GM19372 (cell line): ENCODE results near the gene TBL3.

Experiments used
- ATAC-seq: cut with Tn5 transposase; IDR thresholded peaks from one replicate; pipeline ENCODE4 v1.9.1; 2021; ENCODE audit warnings: mild to moderate bottlenecking, low read depth, moderate library complexity; ENCODE audit not compliant: unreplicated experiment

The TBL3 gene

DNA sequence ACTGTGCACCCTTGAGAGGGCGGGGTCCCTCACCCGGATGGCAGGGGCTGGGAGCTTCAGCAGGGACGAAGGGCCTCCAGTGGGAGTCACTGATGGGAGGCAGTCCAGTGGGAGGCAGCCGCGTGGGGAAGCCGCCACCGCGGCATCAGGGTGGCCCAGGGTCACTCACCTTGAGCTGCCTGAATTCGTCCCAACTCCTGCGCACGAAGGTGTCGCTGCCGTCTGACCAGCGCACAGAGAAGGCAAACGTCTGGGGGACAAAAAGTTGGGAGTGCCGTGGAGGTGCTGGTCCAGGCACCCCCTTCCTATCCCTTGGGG, 8.9 kb downstream of the TBL3 start:
- no peak for ATAC-seq

DNA sequence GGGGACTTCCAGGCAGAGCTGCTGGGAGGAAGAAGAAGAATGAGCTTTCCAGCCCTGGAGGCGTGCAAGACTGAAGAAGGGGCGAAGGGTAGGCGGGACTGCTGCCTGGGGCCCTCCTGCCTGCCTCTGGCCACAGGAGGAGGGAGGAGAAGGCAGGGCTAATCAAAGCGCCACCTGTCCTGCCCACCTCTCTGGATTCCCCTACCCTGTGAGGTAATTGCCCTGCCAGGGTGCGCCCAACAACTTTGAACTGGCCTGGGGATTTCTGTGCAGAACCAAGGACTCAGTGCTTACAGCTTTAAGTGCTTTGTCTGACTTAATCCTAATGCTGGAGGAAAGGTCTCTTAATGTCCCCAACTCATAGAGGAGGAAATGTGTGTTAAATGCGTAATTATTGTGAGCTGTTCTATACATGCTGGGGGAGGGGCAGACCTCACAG, 9.6 kb downstream of the TBL3 start, which contains the start of gene NOXO1:
Gene NOXO1 (minus strand): TSS at position 72 of the 439 bp plus-strand sequence. CDS start 290 bp downstream, outside the sequence.
- no peak for ATAC-seq

DNA sequence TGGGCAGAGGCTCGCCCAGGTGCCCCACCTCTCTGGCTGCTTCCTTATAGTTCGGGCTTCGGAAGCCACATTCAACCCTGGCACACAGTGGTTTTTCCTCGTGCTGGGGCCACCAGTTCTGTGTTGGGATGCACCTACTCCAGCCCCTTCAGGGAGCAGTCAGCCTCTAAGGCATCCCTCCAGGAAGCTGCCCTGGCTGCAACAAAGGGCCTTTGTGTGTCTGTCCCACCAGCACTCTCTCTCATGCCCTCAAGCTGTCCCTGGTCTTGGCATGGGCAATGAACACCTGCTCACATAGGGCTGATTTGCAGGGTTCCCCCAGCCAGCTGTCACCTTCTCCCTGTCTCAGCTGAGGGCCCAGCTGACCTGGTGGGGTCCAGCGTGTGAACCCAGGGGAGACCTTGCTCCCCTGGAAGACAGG, 10.2 kb downstream of the TBL3 start:
- no peak for ATAC-seq

DNA sequence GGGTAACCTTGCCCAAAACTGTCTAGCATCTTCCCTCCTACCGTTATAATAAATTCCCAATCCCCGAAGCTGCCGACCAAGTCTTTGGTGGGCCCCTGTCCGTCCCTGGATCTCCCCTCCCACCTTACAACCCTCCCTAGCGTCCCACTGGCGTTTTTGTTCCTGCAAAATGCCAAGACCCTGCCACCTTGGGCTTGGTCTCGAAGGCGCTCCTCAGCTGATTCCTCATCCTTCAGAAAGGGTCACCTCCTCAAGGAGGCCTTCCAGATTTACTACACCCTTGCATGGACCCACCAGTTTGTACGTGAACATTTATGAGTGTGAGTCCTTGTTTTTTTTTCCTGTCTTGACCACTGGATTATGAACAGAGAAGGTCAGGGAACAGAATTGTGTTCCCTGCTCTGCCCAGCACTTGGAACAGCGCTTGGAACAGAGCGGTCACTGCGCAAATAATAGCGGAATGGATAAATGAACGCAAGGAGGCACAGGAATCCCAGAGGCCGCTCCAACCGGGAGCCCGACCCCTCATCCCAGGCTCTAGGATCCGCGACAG, 11.2 kb downstream of the TBL3 start:
- no peak for ATAC-seq

DNA sequence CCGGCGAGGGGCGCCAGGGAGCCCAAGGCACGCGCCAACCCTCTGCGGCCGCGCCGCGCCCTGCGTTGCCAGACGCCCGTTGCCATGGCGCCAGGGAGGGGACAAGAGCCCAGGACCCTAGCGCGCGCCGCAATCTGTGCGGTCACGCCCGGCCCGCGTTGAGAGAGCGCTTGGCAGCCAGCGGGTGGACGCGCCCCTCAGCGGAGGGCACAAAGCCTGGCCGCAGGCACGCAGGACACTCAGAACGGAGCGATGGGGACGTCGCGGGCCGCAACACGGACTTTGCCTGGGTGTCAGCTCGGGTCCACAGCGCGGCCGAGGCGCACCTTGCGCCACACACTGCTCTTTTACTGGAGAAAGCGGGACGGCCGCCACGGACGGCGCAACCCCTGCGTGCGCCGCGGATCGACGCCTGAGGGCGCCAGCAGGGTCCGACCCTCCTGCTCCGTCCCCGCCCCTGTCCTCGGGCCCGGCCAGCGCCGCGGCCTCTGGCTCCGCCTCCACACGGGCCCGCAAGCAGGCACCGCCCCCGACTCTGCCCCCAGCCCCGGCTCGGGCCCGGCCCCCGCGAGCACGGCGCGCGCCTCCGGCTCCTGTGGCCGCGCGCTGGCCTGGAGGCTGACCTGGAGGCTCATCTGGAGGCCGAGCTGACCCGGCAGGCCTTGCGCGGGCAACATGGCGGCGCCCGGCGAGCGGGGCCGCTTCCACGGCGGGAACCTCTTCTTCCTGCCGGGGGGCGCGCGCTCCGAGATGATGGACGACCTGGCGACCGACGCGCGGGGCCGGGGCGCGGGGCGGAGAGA, 11.9 kb downstream of the TBL3 start, which contains the start of gene GFER:
Gene GFER (plus strand): TSS at position 650 of the 803 bp plus-strand sequence. CDS start 26 bp downstream, at position 676.
- peak; percentile 85 for ATAC-seq

DNA sequence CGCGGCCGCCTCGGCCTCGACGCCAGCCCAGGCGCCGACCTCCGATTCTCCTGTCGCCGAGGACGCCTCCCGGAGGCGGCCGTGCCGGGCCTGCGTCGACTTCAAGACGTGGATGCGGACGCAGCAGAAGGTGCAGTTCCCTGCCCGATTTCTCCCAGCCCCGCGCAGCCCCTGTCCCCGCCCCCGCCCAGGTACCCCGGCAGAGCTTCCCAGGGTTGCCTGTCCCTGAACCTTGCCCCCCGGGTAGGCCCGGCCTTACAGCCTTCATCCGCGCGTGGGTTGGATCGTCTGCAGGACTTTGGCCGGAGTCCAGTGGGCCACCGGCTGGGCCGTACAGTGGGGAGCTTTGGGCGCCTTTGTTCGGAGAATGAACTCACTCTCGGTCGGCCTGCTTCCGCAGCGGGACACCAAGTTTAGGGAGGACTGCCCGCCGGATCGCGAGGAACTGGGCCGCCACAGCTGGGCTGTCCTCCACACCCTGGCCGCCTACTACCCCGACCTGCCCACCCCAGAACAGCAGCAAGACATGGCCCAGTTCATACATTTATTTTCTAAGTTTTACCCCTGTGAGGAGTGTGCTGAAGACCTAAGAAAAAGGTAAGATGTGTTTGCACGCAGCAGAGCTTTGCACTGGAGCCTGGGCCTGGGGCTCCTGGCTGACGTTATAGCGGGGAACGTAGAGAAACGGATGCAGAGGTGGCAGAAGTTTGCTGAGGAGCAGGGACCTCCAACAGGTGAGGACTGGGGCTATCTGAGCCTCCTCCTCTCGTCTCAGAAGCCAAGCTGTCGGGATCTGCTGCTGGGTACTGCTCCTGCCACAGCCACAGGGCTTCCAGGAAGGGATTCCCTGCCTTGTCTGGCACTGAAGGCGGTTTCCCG, 12.7 kb downstream of the TBL3 start:
- ATAC-seq = no peak

DNA sequence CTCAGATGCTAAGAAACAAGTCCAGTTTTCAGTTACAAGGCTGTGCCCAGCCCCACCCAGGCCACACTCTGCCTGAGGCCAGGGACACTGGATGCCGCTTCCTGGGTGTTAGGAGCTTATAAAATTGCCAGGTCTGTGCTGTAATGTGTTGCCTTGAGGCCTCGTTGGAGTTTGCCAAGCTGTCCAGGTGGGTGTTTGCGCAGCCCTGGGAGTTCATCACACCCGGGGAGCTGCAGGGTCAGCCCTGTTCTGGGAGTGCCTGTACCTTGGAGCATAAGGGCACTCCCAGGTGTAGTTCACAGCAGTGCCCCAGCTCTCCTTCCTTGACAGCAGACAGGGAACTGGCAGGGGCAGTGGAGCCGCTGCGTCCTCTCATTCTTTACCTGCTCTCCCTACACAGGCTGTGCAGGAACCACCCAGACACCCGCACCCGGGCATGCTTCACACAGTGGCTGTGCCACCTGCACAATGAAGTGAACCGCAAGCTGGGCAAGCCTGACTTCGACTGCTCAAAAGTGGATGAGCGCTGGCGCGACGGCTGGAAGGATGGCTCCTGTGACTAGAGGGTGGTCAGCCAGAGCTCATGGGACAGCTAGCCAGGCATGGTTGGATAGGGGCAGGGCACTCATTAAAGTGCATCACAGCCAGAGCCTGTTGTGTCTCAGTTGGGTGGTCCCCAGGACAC, 13.8 kb downstream of the TBL3 start:
- no peak for ATAC-seq

DNA sequence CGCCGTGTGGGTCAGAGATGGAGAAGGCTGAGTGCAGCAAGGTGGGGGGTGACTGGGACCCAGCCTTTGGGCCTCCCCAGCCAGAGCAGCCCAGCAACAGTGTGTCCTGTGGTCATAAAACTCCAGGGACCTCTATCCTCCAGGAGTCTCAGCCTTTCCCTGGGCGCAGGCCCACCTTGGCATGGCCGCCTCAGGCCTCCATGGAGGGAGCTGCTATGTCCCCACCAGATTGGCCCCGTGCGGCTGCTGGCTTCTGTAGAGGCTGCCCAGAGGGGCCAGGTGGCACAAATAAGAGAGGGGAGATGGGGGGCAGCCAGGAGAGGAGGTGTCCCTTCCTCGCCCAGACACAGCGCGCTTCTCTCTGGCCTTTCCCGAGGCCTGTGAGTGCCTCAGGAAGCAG, 15.3 kb downstream of the TBL3 start:
- no peak for ATAC-seq

DNA sequence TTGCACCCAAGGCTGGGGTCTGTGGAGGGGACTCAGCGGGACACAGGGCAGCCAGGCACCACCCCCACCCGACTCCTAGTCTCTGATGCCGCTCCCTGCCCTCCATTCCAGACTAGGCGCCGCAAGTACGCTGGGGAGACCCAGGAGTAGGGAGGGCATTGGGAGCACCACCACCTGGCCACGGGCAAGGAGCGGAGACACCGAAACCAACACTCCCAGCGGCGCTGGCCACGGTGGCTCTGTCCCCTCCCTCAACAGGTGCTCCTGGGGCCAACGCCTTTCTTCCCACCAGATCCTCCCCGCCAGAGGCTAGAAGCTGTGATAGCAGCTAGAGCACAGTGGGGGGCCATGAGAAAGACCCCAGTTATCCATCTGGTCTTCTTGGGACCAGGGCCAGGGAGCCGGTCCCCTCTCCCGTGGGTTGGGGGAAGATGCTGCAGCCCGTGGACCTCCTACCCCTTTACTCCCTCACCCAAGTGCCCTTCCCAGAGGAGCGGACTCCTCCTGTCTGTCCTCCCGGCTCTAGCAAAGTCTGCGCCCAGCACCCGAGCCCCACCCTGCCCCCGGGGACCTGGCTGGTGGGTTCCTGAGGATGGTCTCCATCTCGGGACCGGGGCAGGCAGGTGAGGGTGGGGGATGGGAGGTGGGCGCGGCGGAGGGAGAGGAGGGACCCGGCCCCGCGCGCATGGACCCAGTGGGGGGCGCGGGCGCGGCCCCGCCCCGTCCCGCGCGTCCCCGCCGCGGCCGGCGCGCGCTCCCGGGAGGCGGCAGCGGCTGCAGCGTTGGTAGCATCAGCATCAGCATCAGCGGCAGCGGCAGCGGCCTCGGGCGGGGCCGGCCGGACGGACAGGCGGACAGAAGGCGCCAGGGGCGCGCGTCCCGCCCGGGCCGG, 17.6 kb downstream of the TBL3 start, which contains the start of gene SYNGR3:
Gene SYNGR3 (plus strand): TSS at position 762 of the 892 bp plus-strand sequence. CDS start 133 bp downstream, outside the sequence.
- no peak for ATAC-seq

DNA sequence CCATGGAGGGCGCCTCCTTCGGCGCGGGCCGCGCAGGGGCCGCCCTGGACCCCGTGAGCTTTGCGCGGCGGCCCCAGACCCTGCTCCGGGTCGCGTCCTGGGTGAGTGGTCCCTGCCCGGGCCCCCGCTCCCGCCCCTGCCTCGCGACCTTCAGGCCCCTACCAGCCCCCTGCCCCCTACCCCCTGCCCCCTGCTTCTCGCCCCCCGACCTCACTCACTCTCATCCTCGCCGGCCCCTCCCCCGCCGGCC, 18.2 kb downstream of the TBL3 start:
- ATAC-seq = no peak

DNA sequence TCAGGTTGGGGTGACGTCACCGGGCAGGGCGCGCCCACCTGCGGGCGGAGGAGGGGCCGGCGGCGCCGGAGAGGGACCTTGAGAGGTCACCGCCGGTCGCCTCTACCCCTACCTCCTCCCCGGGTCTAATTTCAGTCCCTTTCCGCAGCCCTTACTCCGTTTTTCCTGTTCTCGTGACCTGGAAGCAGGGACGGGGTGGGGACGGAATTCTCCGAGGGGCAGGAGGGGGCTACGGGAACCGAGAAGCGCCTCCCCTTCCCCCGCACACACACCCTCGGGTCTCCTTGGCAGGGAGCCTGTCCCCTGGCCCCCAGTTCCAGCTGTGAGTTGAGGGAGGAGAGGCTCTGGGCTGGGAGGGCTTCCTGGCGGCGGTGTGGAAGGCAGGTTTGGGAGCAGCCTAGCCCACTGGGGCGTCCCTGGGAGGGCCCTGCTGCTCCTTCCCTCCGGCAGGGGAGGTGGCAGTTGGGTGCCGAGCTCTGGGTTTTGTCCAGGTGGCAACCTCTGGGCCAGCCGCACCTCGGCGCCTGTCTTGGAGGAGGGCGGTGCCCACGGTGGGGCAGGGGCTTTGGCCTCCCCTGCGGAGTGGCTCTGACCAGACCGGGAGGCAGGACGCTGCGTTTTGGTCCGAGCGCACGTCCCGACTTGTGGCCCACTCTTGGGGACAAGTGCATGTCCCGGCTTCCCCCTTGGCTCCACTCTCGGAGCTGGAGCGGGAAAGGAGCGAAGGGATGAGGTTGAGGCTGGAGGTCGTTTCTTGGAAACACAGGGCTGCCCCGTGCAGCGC, 18.7 kb downstream of the TBL3 start:
- no peak for ATAC-seq

DNA sequence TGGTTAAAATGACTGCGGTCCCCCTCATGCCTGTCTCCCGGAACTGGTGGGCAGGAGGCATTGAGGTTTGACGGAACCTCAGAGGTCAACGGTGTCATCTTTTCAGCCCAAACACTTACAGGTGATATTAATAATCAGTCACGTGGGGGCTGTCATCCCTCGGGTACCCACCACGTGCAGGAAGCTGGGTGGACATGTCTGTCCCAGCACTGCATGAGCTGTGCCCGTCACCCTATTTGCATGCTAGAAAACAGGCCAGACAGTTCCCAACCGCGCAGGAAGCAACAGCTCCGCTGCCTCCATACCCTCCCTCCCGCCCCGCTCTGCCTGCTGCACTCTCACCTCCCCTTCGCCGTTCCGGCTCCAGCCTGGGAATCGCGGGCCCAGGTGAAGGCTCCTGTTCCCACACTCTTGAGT, 19.3 kb downstream of the TBL3 start:
- ATAC-seq = peak; percentile 32

DNA sequence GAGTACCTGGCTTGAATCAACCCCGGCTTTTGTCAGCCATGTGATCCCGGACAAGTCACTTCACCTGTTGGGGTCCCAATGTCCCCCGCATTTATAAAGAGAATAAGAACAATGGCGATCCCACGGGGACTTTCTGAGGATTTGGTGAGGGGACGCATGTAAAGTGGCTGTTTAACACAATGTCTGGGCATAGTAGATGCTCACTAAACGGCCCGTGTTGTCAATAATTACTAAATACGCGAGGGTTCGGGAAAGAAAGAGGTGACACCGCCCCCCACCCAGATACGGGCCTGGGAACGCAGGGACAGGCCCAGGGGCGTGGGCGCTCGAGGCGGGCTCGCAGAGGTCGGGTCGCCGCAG, 19.7 kb downstream of the TBL3 start:
- no peak for ATAC-seq

DNA sequence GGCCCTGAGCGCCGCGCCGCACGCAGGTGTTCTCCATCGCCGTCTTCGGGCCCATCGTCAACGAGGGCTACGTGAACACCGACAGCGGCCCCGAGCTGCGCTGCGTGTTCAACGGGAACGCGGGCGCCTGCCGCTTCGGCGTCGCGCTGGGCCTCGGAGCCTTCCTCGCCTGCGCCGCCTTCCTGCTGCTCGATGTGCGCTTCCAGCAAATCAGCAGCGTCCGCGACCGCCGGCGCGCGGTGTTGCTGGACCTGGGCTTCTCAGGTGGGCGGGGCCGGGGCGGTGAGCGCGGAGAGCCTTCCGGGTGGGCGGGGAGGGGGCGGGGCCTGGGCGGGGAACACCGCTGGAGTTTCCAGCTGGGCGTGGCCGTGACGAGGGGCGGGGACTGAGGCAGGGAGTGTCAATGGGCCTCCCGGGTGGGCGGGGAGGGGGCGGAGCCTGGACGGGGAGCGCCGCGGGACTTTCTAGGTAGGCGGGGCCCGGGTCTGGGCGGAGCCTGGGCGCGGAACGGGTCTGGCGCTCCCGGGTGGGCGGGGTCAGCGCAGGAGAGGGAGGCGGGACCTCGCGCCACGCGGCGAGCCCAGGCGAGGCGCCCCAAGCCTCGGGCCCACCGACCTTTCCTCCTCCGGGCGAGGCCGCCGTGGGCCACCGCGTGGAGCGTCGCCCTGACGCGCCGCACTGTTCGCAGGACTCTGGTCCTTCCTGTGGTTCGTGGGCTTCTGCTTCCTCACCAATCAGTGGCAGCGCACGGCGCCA, 20.3 kb downstream of the TBL3 start:
- peak; percentile 51 for ATAC-seq

DNA sequence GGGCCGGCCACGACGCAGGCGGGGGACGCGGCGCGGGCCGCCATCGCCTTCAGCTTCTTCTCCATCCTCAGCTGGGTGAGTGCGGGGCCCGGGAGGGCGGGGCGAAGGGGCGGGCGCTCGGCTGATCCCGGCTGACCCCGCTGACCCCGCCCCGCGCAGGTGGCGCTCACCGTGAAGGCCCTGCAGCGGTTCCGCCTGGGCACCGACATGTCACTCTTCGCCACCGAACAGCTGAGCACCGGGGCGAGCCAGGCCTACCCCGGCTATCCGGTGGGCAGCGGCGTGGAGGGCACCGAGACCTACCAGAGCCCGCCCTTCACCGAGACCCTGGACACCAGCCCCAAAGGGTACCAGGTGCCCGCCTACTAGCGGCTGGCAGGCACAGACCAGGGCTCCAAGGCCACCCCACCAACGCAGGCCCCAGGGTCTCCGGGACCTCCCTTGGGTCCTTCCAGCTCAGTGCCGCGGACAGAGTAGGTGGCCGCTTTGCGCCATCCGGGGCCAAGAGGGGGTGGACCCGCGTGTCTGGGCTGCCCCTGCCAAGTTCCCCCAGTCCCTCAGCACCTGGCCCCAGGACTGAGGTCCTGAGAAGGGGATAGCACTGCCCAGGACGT, 21.0 kb downstream of the TBL3 start:
- no peak for ATAC-seq

DNA sequence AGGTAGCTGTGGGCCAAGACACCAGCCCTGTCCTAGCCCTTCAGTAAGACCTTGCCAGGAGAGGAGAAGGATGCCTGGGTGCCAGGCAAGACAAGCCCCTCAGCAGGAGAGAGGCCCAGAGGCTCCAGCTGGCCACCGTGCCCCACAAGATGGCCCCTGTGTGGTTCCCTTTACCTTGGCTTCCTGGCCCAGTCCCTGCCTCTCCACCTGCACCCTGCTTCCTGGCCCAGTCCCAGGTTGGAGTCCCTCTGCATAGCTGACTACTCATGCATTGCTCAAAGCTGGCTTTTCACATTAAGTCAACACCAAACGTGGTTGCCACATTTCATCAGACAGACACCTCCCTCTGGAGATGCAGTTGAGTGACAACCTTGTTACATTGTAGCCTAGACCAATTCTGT, 21.9 kb downstream of the TBL3 start:
- ATAC-seq = no peak

DNA sequence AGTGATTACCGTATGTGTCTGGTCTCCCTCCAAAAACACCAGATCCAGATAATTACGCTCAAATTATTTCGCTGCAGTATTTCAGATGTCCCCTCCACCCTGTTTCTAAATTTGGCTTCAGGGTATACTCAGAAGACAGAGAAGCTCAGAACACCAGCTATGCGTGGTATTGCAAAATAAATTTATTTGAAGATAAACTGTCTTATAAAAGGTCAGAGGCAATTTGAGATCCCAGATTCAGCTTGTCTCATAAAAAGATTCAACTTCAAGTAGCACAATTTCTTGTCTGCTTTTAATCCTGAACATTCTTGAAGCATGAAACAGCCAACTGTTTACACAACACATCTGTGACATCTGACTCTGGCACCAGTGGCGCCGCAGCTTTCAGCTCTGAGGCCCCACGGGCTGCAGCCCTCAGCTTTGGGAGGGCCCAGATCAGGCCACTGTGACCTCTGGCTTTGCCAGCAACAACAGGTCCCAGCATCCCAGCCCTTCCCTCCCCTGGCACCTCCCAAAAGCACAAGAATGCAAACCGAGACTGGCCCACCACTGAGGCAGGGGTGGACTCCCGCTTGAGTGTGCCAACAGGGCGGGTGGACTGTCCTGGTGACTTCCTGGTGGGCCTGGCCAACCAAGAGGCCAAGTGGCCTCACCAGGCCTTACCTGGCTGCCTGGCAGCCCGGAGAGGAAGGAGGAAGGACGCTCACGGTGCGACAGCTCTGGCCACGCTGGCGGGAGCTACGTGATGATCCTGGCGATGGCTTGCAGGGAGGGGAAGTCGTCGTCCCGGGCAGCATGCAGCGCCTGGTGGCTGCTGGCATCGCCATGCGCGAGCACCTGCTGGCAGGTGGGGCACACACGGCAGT, 25.9 kb downstream of the TBL3 start:
- ATAC-seq = no peak
